GM21515 (cell line): ENCODE results near the gene CYTIP.

ENCODE experiments used
- ATAC-seq: cut with Tn5 transposase; IDR thresholded peaks from one replicate; pipeline ENCODE4 v1.9.1; 2021; ENCODE audit not compliant: unreplicated experiment

The CYTIP gene

GRCh38 chr2:157465554-157465953, 21.7 kb upstream of the CYTIP start:
- no peak for ATAC-seq

GRCh38 chr2:157463002-157463401, 19.1 kb upstream of the CYTIP start:
- ATAC-seq: no peak

- no peak for ATAC-seq
These were observed 17.0 kb upstream of the CYTIP start for GRCh38 chr2:157460897-157461296.

DNA sequence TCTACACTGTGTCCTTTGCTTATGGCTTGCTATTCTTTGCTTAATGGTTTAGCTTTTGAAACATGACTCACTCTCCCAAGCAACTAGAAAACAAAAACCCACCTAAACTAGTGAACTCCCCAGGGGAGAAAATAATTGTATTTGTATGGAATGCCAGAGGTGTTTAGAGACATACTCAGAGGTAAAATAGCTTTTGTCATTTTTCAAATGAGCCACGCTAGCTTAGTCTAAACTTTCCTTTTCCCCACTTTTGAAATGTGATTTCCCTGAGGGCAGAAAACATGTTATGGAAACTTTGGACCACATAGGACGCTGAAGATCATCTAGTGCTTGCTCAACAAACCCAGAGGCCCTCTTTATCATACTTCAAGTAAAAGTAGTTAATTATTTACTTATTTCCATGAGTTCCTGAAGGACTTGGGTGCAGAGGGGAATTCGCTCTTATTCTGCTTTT, 16.5 kb upstream of the CYTIP start:
- no peak for ATAC-seq

GRCh38 chr2:157459486-157459885, 15.6 kb upstream of the CYTIP start:
- no peak for ATAC-seq

DNA sequence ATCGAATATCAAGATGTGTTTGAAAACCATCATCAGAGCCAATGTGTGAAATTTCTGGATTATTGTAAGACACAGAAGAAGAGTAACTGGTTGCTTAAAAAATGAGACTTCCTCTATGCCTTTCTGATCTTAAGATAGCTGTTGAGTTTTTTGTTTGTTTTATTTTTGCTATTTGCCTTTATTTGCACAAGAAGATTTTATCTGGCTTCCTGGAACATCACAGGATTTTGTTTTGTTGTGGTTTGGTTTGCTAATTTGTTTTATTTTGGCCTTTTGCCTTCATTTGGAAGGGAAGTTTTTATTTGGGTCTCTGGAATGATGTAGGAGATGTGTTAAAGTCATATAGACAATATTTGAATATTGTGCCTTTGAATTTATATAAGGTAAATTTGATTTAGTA, 3.9 kb upstream of the CYTIP start:
- no peak for ATAC-seq

DNA sequence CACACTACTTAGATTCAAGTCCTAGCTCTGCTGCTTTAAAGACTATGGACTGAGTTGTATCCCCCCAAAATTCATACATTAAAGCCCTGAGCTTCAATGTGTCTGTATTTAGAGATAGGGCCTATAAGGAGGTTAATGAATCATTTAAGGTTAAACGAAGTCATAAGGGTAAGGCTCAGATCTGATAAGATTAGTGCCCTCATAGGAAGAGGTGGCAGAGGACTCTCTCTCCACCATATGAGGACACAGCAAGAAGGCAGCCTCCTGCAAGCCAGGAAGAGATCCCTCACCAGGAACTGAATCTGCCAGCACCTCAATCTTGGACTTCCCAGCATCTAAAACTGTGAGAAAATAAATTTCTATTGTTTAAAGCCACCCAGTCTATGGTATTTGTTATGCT, 3.1 kb upstream of the CYTIP start:
- ATAC-seq: no peak

DNA sequence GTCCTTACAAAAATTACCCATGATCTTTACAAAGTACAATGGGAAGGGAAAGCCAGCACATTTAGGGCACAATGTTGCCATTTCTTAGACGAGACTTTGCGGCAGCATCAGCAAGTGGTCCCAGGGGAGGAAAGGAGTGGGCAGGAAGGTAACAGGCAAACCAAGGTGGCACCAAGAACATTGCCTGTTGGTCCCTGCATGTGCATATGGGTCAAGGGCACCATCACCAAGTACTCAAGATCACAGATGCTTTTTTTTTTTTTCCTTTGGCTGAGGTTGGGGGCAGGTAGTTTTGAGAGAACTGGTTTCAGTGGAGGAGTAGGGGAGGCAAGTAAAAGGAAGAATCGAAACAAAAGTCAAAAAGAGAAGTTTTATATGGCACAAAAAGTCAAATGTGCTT, 752 bp upstream of the CYTIP start:
- ATAC-seq: peak; percentile 18

DNA sequence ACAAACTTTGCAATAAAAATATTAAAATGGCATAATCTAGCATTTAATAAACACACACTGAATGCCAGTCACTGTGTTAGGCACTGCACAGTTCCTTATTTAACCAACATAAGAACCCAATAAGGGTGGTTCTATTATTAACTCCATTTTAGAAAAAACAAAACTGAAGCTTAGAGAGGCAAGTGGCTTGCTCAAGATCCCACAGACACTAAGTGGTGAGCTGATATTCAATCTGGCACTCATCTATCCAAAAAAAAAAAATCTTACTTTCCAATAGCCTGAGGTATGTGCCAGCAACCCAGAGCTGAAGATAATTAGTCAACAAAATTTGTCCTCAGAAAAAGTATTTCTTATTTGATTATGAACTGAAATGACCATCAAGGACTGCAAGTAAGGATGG, 799 bp downstream of the CYTIP start:
- no peak for ATAC-seq

DNA sequence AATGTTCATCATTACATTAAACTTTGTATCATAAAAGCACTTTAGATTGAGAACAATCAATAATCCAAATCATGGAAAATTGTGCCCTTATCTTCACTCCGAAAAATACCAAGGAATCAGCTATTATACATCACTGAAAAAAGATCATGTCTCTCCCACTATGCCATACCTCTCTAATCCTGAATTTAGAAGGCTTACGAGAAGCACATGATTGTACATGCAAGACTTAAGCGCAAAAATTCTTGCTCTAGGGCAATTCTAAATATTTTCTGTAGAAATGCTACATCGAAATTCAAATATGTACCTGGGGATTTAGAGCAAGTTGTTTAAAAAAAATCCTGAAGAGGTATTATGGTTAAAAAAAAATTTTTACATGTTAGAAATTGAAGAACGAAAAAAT, 1.3 kb downstream of the CYTIP start:
- ATAC-seq: no peak

DNA sequence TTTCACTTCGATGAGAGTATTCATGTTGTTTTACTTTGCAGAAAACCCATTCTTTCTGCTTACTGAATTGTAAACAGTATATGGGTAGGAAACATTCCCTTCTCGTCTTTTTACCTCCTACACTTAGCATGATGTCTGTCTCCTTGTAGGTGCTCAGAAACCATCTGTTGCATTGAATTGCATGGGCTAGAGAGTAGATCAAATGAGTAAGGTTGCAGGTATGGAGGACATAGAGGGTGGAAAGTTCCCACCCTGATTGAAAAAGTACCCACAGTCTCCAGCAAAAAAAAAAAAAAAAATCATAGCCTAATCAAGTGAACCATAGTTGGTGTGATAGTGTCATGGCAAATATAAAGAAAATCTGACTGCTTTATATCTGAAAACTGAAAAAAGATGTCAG, 1.7 kb downstream of the CYTIP start:
- no peak for ATAC-seq

DNA sequence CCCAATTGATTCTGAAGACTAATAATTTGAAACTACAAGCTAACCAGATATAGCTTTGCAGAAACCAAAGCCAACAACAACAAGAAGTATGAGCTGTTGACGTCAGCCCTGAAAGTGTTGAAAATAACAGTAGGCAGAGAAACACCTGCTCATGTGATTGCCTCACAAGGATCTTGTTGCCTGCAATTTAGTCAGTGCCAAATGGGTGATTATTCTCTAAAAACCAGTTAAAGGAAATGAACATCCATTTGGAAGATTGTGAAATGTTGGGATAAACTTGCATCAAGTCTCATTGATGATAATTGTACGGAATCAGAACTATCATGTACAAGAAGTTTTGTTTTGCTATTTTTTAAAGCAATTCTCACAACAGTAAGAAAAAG, 2.8 kb downstream of the CYTIP start:
- ATAC-seq: peak; percentile 45

GRCh38 chr2:157440404-157441071, 3.4 kb downstream of the CYTIP start:
- ATAC-seq: no peak

DNA sequence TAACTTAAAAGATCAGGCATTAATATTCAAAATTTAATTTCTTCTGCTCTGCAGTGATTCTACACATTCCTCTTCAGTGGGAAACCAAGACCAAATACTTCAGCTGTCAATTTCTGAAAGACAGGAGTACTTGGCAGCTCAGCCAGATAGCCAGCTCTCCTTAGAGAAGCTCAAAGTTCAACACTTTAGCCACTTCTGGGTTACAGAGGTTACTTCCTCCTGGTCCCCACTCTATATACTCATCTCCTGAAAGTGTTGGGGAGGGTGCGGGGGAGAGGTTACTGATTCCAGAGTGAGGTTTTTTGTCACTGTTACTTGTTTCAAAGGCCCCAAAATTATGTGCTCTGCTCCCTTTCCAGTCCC, 4.1 kb downstream of the CYTIP start:
- ATAC-seq: peak; percentile 40

DNA sequence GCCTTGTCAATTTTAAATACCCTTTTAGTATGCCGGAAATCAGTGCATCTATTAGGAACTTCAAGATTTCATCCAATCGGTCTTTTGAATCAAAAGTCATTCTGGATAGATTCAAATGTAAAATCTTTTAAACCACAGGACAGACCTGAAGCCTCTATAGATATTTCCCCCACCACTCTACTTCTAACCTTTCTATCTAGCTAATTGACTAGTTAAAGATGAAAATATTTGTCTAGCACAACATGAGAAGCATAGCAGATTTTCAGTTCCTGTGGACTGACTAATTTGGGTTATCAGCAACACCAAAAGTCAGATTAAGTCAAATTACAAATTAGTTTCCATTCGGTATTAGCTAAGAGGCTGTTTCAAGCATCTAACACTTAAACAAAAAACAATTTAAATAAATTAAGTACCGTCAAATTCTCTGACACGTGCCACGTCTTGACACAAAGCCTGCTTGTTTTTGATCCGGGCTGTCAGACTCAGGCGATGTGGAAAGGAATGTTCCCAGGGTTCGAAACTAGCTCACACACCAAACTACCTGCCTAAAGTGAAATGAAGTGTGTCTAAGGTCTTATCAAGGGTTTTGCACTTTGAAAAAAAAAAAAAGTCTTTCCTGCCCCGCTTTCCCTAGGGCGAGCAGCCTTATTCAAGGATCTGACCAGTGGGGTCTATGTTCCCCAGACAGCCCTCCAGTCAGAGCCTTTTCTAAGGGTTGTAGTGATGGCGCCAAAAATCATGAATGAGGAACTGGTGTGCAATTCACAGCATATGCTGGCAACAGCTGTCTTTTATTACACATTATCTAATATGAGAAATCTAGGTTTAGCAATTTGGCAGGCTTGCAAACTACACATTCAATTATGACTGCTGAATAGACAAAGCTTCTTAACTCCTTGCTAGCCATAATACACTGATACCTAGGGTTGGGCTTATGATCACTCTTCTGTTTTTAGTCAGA, 4.7 kb downstream of the CYTIP start:
- no peak for ATAC-seq

DNA sequence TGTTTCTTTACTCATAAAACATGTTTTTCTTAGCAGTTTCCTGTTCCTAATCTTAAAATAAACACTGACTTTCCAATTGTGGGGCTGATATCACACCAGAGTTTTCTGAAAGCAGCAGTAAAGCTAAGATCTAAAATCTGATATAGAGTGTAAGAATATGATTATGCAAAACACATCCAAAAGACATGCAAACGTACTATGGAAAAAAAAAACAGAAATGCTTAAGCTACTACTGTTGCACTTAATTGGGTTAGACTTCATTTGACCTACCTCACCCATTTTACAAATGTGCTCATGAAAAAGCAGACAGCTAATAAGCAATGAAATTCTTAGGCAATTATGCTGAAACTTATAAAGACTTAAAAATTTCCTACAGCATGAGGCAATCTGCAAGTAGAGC, 10.5 kb downstream of the CYTIP start:
- no peak for ATAC-seq

- no peak for ATAC-seq
These were observed 11.3 kb downstream of the CYTIP start for GRCh38 chr2:157432475-157433106.

DNA sequence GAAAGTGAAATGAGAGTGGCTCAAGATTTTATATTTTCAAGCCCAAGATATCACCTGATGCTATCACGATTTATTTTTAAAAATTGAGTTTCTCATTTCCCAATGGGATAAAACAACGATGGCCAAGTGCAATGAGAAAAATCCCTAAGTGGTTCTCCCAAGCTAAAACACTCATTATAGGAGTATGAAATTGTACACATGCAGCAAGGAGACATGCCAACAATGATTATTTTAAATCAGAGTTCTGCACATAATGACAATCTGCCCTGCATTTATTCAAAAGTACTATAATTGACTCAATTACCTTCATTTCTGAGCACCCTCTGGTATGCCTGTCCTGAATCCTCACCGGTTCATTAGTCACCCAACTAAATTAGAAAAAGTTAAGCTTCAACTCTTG, 12.7 kb downstream of the CYTIP start:
- no peak for ATAC-seq

- no peak for ATAC-seq
These were observed 15.3 kb downstream of the CYTIP start for GRCh38 chr2:157428500-157429175.

- no peak for ATAC-seq
These were observed 16.0 kb downstream of the CYTIP start for GRCh38 chr2:157427922-157428303.
